ENCODE data around the gene ZNF396. TPM values are rescaled to one million over a fixed set of nuclear protein-coding genes. Genes with fewer than 3 reads are reported as not detected.

Gene ZNF396
- total RNA-seq, 1 donor from 2014 or later, result 0.92 TPM

- no peaks in the 10 kb centered on the region for H3K36me3 Mint-ChIP-seq (ENCODE audit: low read depth, unreplicated experiment)
- H3K9me3 Mint-ChIP-seq (ENCODE audit: unreplicated experiment), result no peaks in the 10 kb centered on the region
- DNase-seq (ENCODE audit: low spot score), result no peak
- no peaks in the 10 kb centered on the region for H3K27me3 Mint-ChIP-seq (ENCODE audit: unreplicated experiment)
- no peak overlapping the region for H3K4me3 Mint-ChIP-seq (ENCODE audit: unreplicated experiment)
- H3K27ac Mint-ChIP-seq (ENCODE audit: unreplicated experiment), result no peak overlapping the region
- no peaks in the 10 kb centered on the region for H3K4me1 Mint-ChIP-seq (ENCODE audit: unreplicated experiment)
- TF ChIP-seq CTCF (IDR thresholded peaks at IDR 0.05; ENCODE audit: unreplicated experiment), result no peak
These were observed 52.0 kb downstream of the ZNF396 start for GRCh38 chr18:35324926-35325655.

- Mint-ChIP-seq H3K9me3 (ENCODE audit: unreplicated experiment) (no peaks in the 10 kb centered on the region), H3K36me3 (ENCODE audit: low read depth, unreplicated experiment) (no peaks in the 10 kb centered on the region), H3K4me1 (ENCODE audit: unreplicated experiment) (no peaks in the 10 kb centered on the region), H3K4me3 (ENCODE audit: unreplicated experiment) (no peak overlapping the region), H3K27ac (ENCODE audit: unreplicated experiment) (no peak overlapping the region), H3K27me3 (ENCODE audit: unreplicated experiment) (peaks cover 2% of the 10 kb centered on the region)
- TF ChIP-seq CTCF (IDR thresholded peaks at IDR 0.05; ENCODE audit: unreplicated experiment), result no peak
- no peak for DNase-seq (ENCODE audit: low spot score)
These were observed 54.4 kb downstream of the ZNF396 start for GRCh38 chr18:35322486-35323458.

Other genes with a start within 250 kb of the ZNF396 start
- gene ZNF397, start 136.3 kb downstream of the ZNF396 start, total RNA-seq (ENCODE audit: unreplicated experiment), result 8.4 TPM
- 30.0 TPM for gene ZSCAN30, start 87.1 kb downstream of the ZNF396 start, total RNA-seq (ENCODE audit: unreplicated experiment)
- gene ZNF24, start 32.9 kb downstream of the ZNF396 start, total RNA-seq (ENCODE audit: unreplicated experiment), result 50.1 TPM
- 29.7 TPM for gene INO80C, start 120.6 kb upstream of the ZNF396 start, total RNA-seq (ENCODE audit: unreplicated experiment)
- 174 TPM for gene GALNT1, start 204.4 kb upstream of the ZNF396 start, total RNA-seq (ENCODE audit: unreplicated experiment)

Data from endothelial cell (in vitro differentiated cells).